GM12865 (cell line): Measurements from ENCODE around the gene EIF3L.

ENCODE experiments used
- DNase-seq: peaks from one replicate; pipeline ENCODE4 v3.0.0; 2010; ENCODE audit warnings: low read depth
- H3K4me3 ChIP-seq: 2 replicates; pipeline ENCODE4 v1.5.1; 2011; ENCODE audit warnings: mild to moderate bottlenecking, low read depth, low read length, control low read depth
- TF ChIP-seq, protein P1 (sequence below): IDR thresholded peaks from 2 replicates; pipeline ENCODE4 v1.5.1; 2011; ENCODE audit warnings: low read length, control low read depth, low read depth, inconsistent platforms; ENCODE audit not compliant: insufficient read depth; ENCODE audit errors: missing control alignments

The EIF3L gene

DNA sequence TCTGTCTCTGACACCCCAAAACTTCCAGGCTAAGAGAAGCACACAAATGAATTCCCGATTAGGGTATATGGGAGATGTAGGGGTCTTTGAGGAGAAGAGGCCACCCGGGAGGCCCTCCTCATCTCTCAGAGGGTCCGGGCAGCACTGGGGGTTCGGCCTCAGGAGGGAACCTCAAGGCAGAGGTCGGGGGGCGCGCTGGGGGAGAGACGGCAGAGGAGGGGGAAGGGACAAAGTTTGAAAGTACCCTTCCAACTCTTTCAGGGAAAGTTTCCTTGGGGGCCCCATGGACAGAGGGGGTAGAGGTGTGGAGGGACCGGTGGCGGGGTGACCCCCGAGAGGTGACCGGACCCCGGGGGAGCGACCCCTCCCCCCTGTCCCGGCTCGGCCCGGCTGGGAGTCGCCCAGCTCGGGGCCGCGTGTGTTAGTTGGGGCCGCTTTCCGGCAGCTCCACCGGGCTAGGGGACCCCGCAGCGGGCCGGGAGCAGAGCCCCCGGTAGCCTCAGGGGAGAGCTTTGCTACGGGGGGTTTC, 44.8 kb upstream of the EIF3L start:
- DNase-seq, result no peak
- TF ChIP-seq, protein P1, sequence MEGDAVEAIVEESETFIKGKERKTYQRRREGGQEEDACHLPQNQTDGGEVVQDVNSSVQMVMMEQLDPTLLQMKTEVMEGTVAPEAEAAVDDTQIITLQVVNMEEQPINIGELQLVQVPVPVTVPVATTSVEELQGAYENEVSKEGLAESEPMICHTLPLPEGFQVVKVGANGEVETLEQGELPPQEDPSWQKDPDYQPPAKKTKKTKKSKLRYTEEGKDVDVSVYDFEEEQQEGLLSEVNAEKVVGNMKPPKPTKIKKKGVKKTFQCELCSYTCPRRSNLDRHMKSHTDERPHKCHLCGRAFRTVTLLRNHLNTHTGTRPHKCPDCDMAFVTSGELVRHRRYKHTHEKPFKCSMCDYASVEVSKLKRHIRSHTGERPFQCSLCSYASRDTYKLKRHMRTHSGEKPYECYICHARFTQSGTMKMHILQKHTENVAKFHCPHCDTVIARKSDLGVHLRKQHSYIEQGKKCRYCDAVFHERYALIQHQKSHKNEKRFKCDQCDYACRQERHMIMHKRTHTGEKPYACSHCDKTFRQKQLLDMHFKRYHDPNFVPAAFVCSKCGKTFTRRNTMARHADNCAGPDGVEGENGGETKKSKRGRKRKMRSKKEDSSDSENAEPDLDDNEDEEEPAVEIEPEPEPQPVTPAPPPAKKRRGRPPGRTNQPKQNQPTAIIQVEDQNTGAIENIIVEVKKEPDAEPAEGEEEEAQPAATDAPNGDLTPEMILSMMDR, result no peak
- H3K4me3 ChIP-seq, result peak overlapping the region; percentile 25; the same call in 1 of the 2 replicates

DNA sequence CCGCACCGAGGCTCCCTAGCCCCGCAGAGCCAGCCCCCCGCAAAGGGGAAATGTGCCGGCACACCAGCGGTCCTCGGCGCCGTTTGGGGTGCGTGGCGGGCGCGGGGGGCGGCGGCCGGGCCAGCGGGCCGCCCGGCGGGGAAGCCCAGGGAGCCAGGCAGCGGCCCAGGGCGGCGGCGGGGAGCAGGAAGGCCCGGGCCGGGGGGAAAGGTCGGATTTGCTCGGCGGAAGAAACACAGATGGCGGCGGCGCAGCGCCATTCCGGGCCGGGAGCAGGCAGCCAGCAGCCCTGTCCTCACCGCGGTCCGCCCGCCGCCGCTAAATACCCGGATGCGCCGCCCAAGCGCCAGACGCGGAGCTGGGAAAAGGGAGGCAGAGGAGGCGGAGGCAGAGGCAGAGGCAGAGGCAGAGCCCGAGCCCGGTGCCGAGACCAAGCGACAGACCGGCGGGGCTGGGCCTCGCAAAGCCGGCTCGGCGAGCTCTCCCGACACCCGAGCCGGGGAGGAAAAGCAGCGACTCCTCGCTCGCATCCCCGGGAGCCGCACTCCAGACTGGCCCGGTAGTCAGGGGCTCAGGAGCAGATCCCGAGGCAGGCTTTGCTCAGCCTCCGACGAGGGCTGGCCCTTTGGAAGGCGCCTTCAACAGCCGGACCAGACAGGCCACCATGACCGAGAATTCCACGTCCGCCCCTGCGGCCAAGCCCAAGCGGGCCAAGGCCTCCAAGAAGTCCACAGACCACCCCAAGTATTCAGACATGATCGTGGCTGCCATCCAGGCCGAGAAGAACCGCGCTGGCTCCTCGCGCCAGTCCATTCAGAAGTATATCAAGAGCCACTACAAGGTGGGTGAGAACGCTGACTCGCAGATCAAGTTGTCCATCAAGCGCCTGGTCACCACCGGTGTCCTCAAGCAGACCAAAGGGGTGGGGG, 44.1 kb upstream of the EIF3L start:
- peak overlapping the region; percentile 38 for H3K4me3 ChIP-seq
- TF ChIP-seq, protein P1, result no peak
- peak; percentile 58 for DNase-seq

GRCh38 chr22:37805810-37806277, 43.4 kb upstream of the EIF3L start:
- no peak overlapping the region for H3K4me3 ChIP-seq
- no peak for DNase-seq
- TF ChIP-seq, protein P1, result no peak

- TF ChIP-seq, protein P1, result no peak
- no peak for DNase-seq
- H3K4me3 ChIP-seq, result no peak overlapping the region; the same call in 1 of the 2 replicates
These were observed 42.5 kb upstream of the EIF3L start for GRCh38 chr22:37806409-37807333.

DNA sequence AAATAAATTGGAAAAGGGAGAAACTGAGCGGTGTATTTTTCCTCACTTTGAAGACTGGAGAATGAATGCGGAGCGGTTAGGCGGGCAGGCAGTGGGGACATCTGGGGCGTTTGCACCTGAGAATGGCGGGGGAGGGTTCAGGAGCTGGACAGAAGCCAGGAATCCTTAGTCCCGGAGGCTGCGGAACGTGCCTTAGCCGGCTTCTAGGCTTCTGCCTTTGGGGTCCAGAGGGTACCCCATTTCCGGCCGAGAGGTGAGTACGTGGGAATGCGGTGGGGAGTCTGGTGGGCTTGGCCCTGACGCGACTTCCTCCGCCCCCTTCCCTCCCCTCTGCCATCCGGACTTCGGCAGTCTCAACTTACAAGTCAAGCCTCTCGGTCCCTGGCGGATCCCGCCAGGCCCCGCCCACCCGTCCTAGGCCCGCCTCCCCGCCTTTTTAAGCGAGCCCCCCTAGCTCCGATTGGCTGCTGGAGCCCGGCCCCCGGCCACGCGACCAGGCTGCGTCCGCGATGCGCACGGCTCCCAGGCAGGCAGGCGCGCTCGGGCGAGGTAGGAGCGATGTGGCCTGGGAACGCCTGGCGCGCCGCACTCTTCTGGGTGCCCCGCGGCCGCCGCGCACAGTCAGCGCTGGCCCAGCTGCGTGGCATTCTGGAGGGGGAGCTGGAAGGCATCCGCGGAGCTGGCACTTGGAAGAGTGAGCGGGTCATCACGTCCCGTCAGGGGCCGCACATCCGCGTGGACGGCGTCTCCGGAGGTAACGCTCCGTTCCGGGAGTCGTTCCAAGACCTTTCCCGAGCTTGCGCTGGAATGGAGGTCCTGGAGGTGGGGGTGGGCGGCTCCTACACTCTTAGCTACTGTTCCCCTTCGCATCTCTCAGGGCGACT, 41.6 kb upstream of the EIF3L start, which contains the start of gene GCAT:
Gene GCAT (plus strand): TSS at position 525 of the 884 bp plus-strand sequence. CDS start 34 bp downstream, at position 559.
- DNase-seq, result peak; percentile 97
- H3K4me3 ChIP-seq, result peak within 1 kb of the TSS; percentile 76
- TF ChIP-seq, protein P1, result no peak
